K562 (cell line): Measurements from ENCODE around the gene CD79A. TPM values are rescaled to one million over a fixed set of nuclear protein-coding genes. Genes with fewer than 3 reads are reported as not detected.
A peak's percentile ranks its signal among the peaks of the same experiment; 100 is the strongest.

Source experiments
- ATAC-seq: fragments of 200-7000 bp; cut with Tn5 transposase; 3 replicates; pipeline ENCODE4 v1.9.1; 2020; ENCODE audit warnings: moderate library complexity
- BruUV-seq: library from RNA; stranded (reverse); fragments of 400-500 nt; replicated peaks from 2 replicates; lab custom pipeline; 2021; lab: Mats Ljungman, UMichigan
- CTCF ChIA-PET: fragments of 300-600 bp; formaldehyde crosslinking; extraction: SDS; loops from one replicate; lab custom pipeline; 2021; ENCODE audit warnings: low intra/inter-chr PET ratio; lab: Yijun Ruan, JAX
- POLR2A ChIA-PET: fragments of 300-600, 350-650 bp; sonication (Branson Sonifier 250); formaldehyde crosslinking; extraction: SDS; loops from one replicate; lab custom pipeline; 2021; ENCODE audit warnings: antibody characterized with exemption, inconsistent platforms; lab: Yijun Ruan, JAX
- DNase-seq, 4 experiments: peaks; one replicate each; pipeline versions ENCODE4 v3.0.0 to v3.0.0-alpha.2; 2011 to 2018; ENCODE audit warnings: low spot score in 3 of 4, mixed read lengths in 3 of 4; ENCODE audit errors: extremely low read depth in 1 of 4
- FAIRE-seq: peaks from 2 replicates; lab custom pipeline; 2011; peaks lifted over from hg19 to GRCh38; lab: Jason Lieb, UNC
- H2AFZ ChIP-seq: 2 replicates; pipeline ENCODE4 v1.6.0; 2011; ENCODE audit warnings: low read depth, low read length, control low read depth, inconsistent platforms
- H3K27ac ChIP-seq: fragments of 200-600 bp; 3 replicates; pipeline ENCODE4 v1.8.0; 2011; ENCODE audit warnings: low read depth, mild to moderate bottlenecking, control low read depth, inconsistent platforms, low read length, moderate library complexity, mixed read lengths; ENCODE audit errors: extremely low read depth
- H3K27me3 ChIP-seq, 2 experiments: fragments of 300-600 bp in 1 of 2; 2 replicates in 1 of 2; 3 replicates in 1 of 2; pipeline versions ENCODE4 v1.6.0 to v1.8.0; 2011; ENCODE audit warnings: inconsistent platforms in 2 of 2, low read length in 2 of 2, mild to moderate bottlenecking in 1 of 2, mixed read lengths in 1 of 2, moderate library complexity in 1 of 2; ENCODE audit not compliant: control insufficient read depth in 2 of 2, insufficient read depth in 2 of 2
- H3K36me3 ChIP-seq: fragments of 300-600 bp; 3 replicates; pipeline ENCODE4 v1.8.0; 2011; ENCODE audit warnings: mild to moderate bottlenecking, low read length, inconsistent platforms; ENCODE audit not compliant: control insufficient read depth, insufficient read depth
- H3K4me1 ChIP-seq, 2 experiments: fragments of 200-600 bp in 1 of 2; replicated peaks in 1 of 2; 2 replicates in 1 of 2; 3 replicates in 1 of 2; pipeline versions ENCODE4 v1.5.1 to v1.8.0; 2011; ENCODE audit warnings: inconsistent platforms in 2 of 2, low read length in 2 of 2, mild to moderate bottlenecking in 1 of 2, mixed read lengths in 1 of 2, moderate library complexity in 1 of 2; ENCODE audit not compliant: control insufficient read depth in 2 of 2, insufficient read depth in 2 of 2
- H3K4me2 ChIP-seq: 2 replicates; pipeline ENCODE4 v1.6.1; 2011; ENCODE audit warnings: low read length, control low read depth, inconsistent platforms, mixed read lengths; ENCODE audit not compliant: insufficient read depth
- H3K4me3 ChIP-seq: fragments of 200-600 bp; sonication (generic), shearing (Covaris generic); 2 replicates; pipeline ENCODE4 v1.5.1; 2016; ENCODE audit warnings: control low read depth, inconsistent platforms
- H3K79me2 ChIP-seq: fragments of 200-600 bp; 3 replicates; pipeline ENCODE4 v1.8.0; 2011; ENCODE audit warnings: low read length, inconsistent platforms; ENCODE audit not compliant: control insufficient read depth, insufficient read depth
- H3K9ac ChIP-seq, 2 experiments: 2 replicates each; pipeline versions ENCODE4 v1.6.0 to v1.6.1; 2011; ENCODE audit warnings: low read depth in 2 of 2, low read length in 2 of 2, control low read depth in 1 of 2, inconsistent platforms in 1 of 2, mild to moderate bottlenecking in 1 of 2, mixed read lengths in 1 of 2; ENCODE audit not compliant: insufficient read depth in 1 of 2
- H3K9me1 ChIP-seq: one replicate; pipeline ENCODE4 v1.6.0; 2011; ENCODE audit warnings: inconsistent platforms, mild to moderate bottlenecking, low read length, moderate library complexity; ENCODE audit not compliant: control insufficient read depth, insufficient read depth
- H3K9me3 ChIP-seq: replicated peaks from 2 replicates; pipeline ENCODE4 v1.5.1; 2011; ENCODE audit warnings: low read depth, low read length, inconsistent platforms; ENCODE audit not compliant: control insufficient read depth, insufficient read depth
- H4K20me1 ChIP-seq: replicated peaks from 2 replicates; pipeline ENCODE4 v1.6.1; 2011; ENCODE audit warnings: low read length, inconsistent platforms, mixed read lengths; ENCODE audit not compliant: control insufficient read depth, insufficient read depth
- BACH1 ChIP-seq: fragments of 200-800 bp; sonication (Bioruptor generic); IDR thresholded peaks from 2 replicates; pipeline ENCODE4 v1.6.1; 2016; ENCODE audit warnings: missing genetic modification characterization, missing compliant biosample characterization
- BRCA1 ChIP-seq, 2 experiments: fragments of 450-650 bp in 1 of 2; sonication (generic) in 1 of 2; formaldehyde crosslinking in 1 of 2; IDR thresholded peaks; 2 replicates each; pipeline versions ENCODE4 v1.5.0 to v1.6.1; 2017 to 2020; ENCODE audit warnings: mild to moderate bottlenecking in 1 of 2, missing genetic modification reagents in 1 of 2
- BRD4 ChIP-seq: fragments of 200-600 bp; sonication (generic); IDR thresholded peaks from 2 replicates; pipeline ENCODE4 v1.6.1; 2017; ENCODE audit warnings: inconsistent platforms
- GMEB1 ChIP-seq: fragments of 250-450 bp; sonication (Bioruptor Pico); IDR thresholded peaks from 2 replicates; pipeline ENCODE4 v1.4.0; 2020; ENCODE audit warnings: mild to moderate bottlenecking
- HCFC1 ChIP-seq: IDR thresholded peaks from 2 replicates; pipeline ENCODE4 v1.6.1; 2012; ENCODE audit warnings: low read depth, low read length, improper control_type of control experiment
- HNRNPUL1 ChIP-seq: fragments of 200-400 bp; formaldehyde crosslinking; IDR thresholded peaks from 2 replicates; pipeline ENCODE4 v1.6.1; 2017; ENCODE audit warnings: low read length
- RBFOX2 ChIP-seq: fragments of 200-400 bp; formaldehyde crosslinking; IDR thresholded peaks from 2 replicates; pipeline ENCODE4 v1.6.1; 2017; ENCODE audit warnings: low read depth, mild to moderate bottlenecking, low read length, moderate library complexity
- RFX5 ChIP-seq: IDR thresholded peaks from 2 replicates; pipeline ENCODE4 v1.6.1; 2011; ENCODE audit warnings: low read depth, mild to moderate bottlenecking, improper control_type of control experiment, low read length
- SP1 ChIP-seq: sonication (generic); formaldehyde crosslinking; IDR thresholded peaks from 2 replicates; pipeline ENCODE4 v1.8.1; 2022; ENCODE audit warnings: mild to moderate bottlenecking, missing genetic modification reagents
- TSC22D4 ChIP-seq: fragments of 450-650 bp; IDR thresholded peaks from 2 replicates; pipeline ENCODE4 v1.6.1; 2016; ENCODE audit warnings: missing genetic modification characterization, missing biosample characterization, control low read depth
- ZNF124 ChIP-seq: sonication (generic); formaldehyde crosslinking; IDR thresholded peaks from 2 replicates; pipeline ENCODE4 v1.8.1; 2022; ENCODE audit warnings: missing genetic modification reagents
- ZNF3 ChIP-seq: fragments of 250-450 bp; sonication (Bioruptor Pico); IDR thresholded peaks from 2 replicates; pipeline ENCODE4 v1.5.0; 2021; ENCODE audit warnings: mild to moderate bottlenecking, moderate library complexity
- ZNF311 ChIP-seq: fragments of 250-450 bp; sonication (Bioruptor Pico); IDR thresholded peaks from 2 replicates; pipeline ENCODE4 v1.4.0; 2020; ENCODE audit warnings: mild to moderate bottlenecking, moderate library complexity
- ZNF449 ChIP-seq: fragments of 250-450 bp; sonication (Bioruptor Pico); IDR thresholded peaks from 2 replicates; pipeline ENCODE4 v1.8.0; 2022; ENCODE audit warnings: moderate library complexity, mild to moderate bottlenecking, inconsistent platforms
- ZNF507 ChIP-seq: conservative IDR thresholded peaks from 2 replicates; pipeline ENCODE4 v1.6.1; 2017; ENCODE audit warnings: missing genetic modification characterization, missing compliant biosample characterization
- WGBS: fragments of 100-300 bp; shearing (Covaris generic); methylation state at CpG from one replicate; pipeline ENCODE4 v1.1.6; 2016; ENCODE audit warnings: low coverage, mixed read lengths; ENCODE audit not compliant: insufficient coverage; ENCODE audit errors: missing lambda C conversion rate; 5-methylcytosine and 5-hydroxymethylcytosine counted together
- in situ Hi-C: fragments of 300-500 bp; cut with MboI; formaldehyde crosslinking; loops from 4 replicates; pipeline ENCODE4 v1.15.0; 2018; ENCODE audit warnings: inconsistent platforms, mixed read lengths
- intact Hi-C: fragments of 100-400 bp; cut with micrococcal nuclease; formaldehyde crosslinking; loops from 2 replicates; pipeline ENCODE4 v1.14.2; 2022
- polyA plus RNA-seq, 8 experiments: library from polyadenylated mRNA; depleted of rRNA in 4 of 8; stranded (reverse) in 5 of 8; unstranded in 3 of 8; fragments of >200 nt; fragmentation: Nextera tagmentation in 2 of 8; fragmentation: Illumina TruSeq in 1 of 8; extraction: Ambion mirVana in 2 of 8; extraction: Trizol in 1 of 8; gene quantifications; 2 replicates each; pipeline versions ENCODE4 v1.2.1 to v1.2.3, GENCODE V29; 2011 to 2014; ENCODE audit warnings: inconsistent platforms in 1 of 8, missing spikeins in 1 of 8
- total RNA-seq, 7 experiments: library from RNA; depleted of rRNA in 6 of 7; stranded (reverse); fragments of >200 nt in 6 of 7; fragmentation: Illumina TruSeq in 2 of 7; extraction: Trizol in 2 of 7; gene quantifications; 2 replicates each; pipeline versions ENCODE4 v1.2.1 to v1.2.3, GENCODE V29; 2011 to 2021; ENCODE audit warnings: low replicate concordance in 1 of 7

The CD79A gene
- total and polyA plus RNA-seq, 9 of the 15 experiments (the other 6 are each of a cell fraction or from before 2014, with no cell fraction given), result 0.04 to 0.72 (median 0.17) TPM; not detected in 3

DNA sequence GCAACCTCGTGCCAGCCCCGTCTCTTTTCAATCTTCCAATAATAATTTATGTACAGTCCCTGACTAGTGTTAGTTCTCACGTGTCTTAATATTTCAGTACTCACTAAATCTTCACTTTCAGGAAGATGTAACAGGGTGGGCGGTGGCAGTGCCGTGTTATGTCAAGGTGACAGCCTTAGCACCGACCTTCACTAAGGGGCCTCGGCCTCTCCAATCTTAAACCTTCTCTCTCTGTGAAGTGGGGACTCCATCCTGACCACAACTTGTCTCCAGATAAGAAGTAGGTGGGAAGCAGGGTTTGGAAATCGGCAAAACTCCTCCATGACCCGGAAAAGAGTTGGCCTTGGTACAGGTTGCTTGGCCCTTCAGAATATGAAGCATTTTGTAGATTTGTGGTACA lies 15.2 kb upstream of the CD79A start:
- ChIA-PET CTCF (no interaction called here), POLR2A (interaction anchor here (0.9 to 3.2 kb wide), 5 partner anchors 9 to 170 kb away, joined by 3 to 54 read pairs (median 4); no protein-coding TSS in a partner anchor)
- no peak for FAIRE-seq
- Histone ChIP-seq H3K27me3 (no peaks in the 10 kb centered on the region), H2AFZ (no peak overlapping the region), H3K9me1 (peaks cover 8% of the 10 kb centered on the region), H3K4me2 (peak overlapping the region; percentile 95), H3K4me1 (peaks cover 30% of the 10 kb centered on the region in 2 experiments), H3K36me3 (peaks cover 60% of the 10 kb centered on the region), H3K79me2 (peaks cover 66% of the 10 kb centered on the region), H3K9me3 (no peaks in the 10 kb centered on the region), H3K27ac (peak overlapping the region; percentile 99)
- intact Hi-C loops (loop anchor here (2.0 kb wide), 1 partner anchor 19 kb away; no protein-coding TSS in a partner anchor), in situ Hi-C loops (no loop called here)
- no TSS peak for BruUV-seq
- 33% methylated on average over 9 of the region's 9 CpGs for WGBS
- ATAC-seq, result no peak
- TF ChIP-seq ZNF311 (CRISPR knock-in tag), result no peak
- TF ChIP-seq ZNF3, result no peak
- TF ChIP-seq TSC22D4 (tag), result no peak
- TF ChIP-seq BRCA1 (IDR thresholded peaks at IDR 0.05), result no peak
- TF ChIP-seq BRCA1 (CRISPR knock-in tag; IDR thresholded peaks at IDR 0.05), result no peak
- no peak for TF ChIP-seq BRD4
- TF ChIP-seq HCFC1, result no peak
- TF ChIP-seq HNRNPUL1, result no peak
- no peak for TF ChIP-seq BACH1 (tag)
- TF ChIP-seq RFX5, result no peak
- 0 out of 2 replicates have a peak, but pooled peaks have one; percentile 30 for TF ChIP-seq SP1 (CRISPR knock-in tag)
- TF ChIP-seq ZNF507, result no peak
- TF ChIP-seq RBFOX2, result 0 out of 2 replicates have a peak, but pooled peaks have one; percentile 3
- no peak for TF ChIP-seq ZNF124 (CRISPR knock-in tag)
- no peak for TF ChIP-seq ZNF449 (CRISPR knock-in tag)
- TF ChIP-seq GMEB1 (CRISPR knock-in tag), result no peak
- TF ChIP-seq, all 486 proteins: peak for 2
- Histone ChIP-seq H3K9ac (peak overlapping the region; percentile 97 to 100), H4K20me1 (peaks cover 34% of the 10 kb centered on the region), H3K4me3 (peak overlapping the region; percentile 93; the same call in 1 of the 2 replicates)
- DNase-seq, result no peak
